Measurements from ENCODE around the gene TRA2B.

GRCh38 chr3:185937689-185938374, at the start of gene TRA2B:
- TF ChIP-seq CTCF (conservative IDR thresholded peaks at IDR 0.05) (peak; percentile 45), ZFX (IDR thresholded peaks at IDR 0.05) (no peak)
